ENCODE measurements around the gene MTMR3.

DNA sequence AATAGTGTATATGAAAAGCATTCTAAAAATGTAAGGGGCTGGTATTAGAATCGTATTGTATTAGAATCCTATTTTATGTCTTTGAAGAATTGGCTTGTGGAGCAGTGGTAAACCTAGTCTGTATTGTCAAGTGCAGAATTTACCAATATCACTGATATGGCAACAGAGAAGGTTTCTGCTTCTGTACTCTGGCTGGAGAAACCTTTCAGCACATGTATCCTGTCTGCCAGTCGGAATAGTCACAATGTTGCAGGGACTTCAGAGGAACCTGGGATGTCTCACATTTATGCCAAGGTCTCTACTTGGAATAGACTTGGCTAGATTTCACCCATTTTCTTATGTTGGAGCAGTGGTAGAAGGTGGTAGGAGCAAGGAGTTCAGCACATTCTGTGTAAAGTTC lies 4.4 kb downstream of the MTMR3 start:
- TF ChIP-seq EZH2 (IDR thresholded peaks at IDR 0.05): no peak
- TF ChIP-seq, protein P1, sequence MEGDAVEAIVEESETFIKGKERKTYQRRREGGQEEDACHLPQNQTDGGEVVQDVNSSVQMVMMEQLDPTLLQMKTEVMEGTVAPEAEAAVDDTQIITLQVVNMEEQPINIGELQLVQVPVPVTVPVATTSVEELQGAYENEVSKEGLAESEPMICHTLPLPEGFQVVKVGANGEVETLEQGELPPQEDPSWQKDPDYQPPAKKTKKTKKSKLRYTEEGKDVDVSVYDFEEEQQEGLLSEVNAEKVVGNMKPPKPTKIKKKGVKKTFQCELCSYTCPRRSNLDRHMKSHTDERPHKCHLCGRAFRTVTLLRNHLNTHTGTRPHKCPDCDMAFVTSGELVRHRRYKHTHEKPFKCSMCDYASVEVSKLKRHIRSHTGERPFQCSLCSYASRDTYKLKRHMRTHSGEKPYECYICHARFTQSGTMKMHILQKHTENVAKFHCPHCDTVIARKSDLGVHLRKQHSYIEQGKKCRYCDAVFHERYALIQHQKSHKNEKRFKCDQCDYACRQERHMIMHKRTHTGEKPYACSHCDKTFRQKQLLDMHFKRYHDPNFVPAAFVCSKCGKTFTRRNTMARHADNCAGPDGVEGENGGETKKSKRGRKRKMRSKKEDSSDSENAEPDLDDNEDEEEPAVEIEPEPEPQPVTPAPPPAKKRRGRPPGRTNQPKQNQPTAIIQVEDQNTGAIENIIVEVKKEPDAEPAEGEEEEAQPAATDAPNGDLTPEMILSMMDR (IDR thresholded peaks at IDR 0.05): no peak
- TF ChIP-seq EZH2phosphoT487 (IDR thresholded peaks at IDR 0.05): no peak

Data from neural progenitor cell (in vitro differentiated cells).